Right lobe of liver (tissue), 6 donors: ENCODE data around the gene DYRK3. TPM values are rescaled to one million over a fixed set of nuclear protein-coding genes. Genes with fewer than 3 reads are reported as not detected.

Experiments
- ATAC-seq, 4 donors: fragments of 200-7000 bp; cut with Tn5 transposase; one replicate each; pipeline ENCODE4 v1.9.1; 2020; ENCODE audit warnings: mild to moderate bottlenecking in 4 of 4, moderate library complexity in 4 of 4
- DNase-seq, 3 donors: peaks; one replicate each; pipeline ENCODE4 v3.0.0-alpha.2; 2020
- H3K27ac ChIP-seq, 3 donors: fragments of 200-600 bp; one replicate each; pipeline ENCODE4 v1.8.0; 2022
- H3K27me3 ChIP-seq, 2 donors: fragments of 200-600 bp; one replicate each; pipeline ENCODE4 v1.8.0; 2022
- H3K36me3 ChIP-seq, 4 donors: fragments of 200-600 bp; sonication (generic) in 1 of 4; one replicate each; pipeline versions ENCODE4 v1.5.1 to v1.8.0; 2017 to 2022; ENCODE audit warnings: control low read depth in 1 of 4
- H3K4me1 ChIP-seq, 4 donors: fragments of 200-600 bp; sonication (generic) in 1 of 4; one replicate each; pipeline versions ENCODE4 v1.5.1 to v1.8.0; 2017 to 2022; ENCODE audit warnings: control low read depth in 1 of 4
- H3K4me3 ChIP-seq, 3 donors: fragments of 200-600 bp; one replicate each; pipeline ENCODE4 v1.8.0; 2022
- H3K9me3 ChIP-seq, 4 donors: fragments of 200-600 bp; sonication (generic) in 1 of 4; one replicate each; pipeline versions ENCODE4 v1.5.1 to v1.8.0; 2017 to 2022; ENCODE audit warnings: control low read depth in 1 of 4
- POLR2A ChIP-seq: fragments of 450-650 bp; IDR thresholded peaks from one replicate; pipeline ENCODE4 v1.6.1; 2017; ENCODE audit warnings: antibody characterized with exemption, mild to moderate bottlenecking
- WGBS: methylation state at CpG from one replicate; pipeline ENCODE4 v1.1.6; 2018; ENCODE audit warnings: low coverage, low lambda C conversion rate; ENCODE audit not compliant: insufficient coverage; ENCODE audit errors: missing lambda C conversion rate; 5-methylcytosine and 5-hydroxymethylcytosine counted together
- intact Hi-C, 2 donors: fragments of 100-400 bp; cut with DNase I; formaldehyde crosslinking; loops; one replicate each; pipeline versions ENCODE4 v1.11.2 to v1.14.1; 2022
- total RNA-seq, 6 experiments: library from RNA; depleted of rRNA in 2 of 6; stranded (reverse); fragments of >200 nt in 2 of 6; fragmentation: NEBNext Ultra II Directional in 3 of 6; extraction: Animal tissue kit (Norgen Biotek cat#: 25700) in 3 of 6; gene quantifications; one replicate each; pipeline versions ENCODE4 v1.1.0 to v1.2.4, GENCODE V29; 2016 to 2023
- TF ChIP-seq, protein P1 (sequence below), 4 donors: fragments of 200-600 bp in 3 of 4; fragments of 450-650 bp in 1 of 4; IDR thresholded peaks; one replicate each; pipeline versions ENCODE4 v1.5.1 to v1.8.0; 2016 to 2022; ENCODE audit warnings: antibody characterized with exemption in 4 of 4, mild to moderate bottlenecking in 2 of 4
- donor health status: DM: no; HTN: yes; CAD: no.
- donor health status: DM: no; HTN: no; CAD: no.
- donor health status: DM: no; HTN: no; CAD: no.
- donor health status: DM: no; HTN: yes; CAD: no.
- donor health status: DM: no; HTN: yes; CAD: no.

Gene DYRK3
- total RNA-seq, 6 experiments from 2014 or later = 2.8 to 5.6 (median 4.0) TPM

GRCh38 chr1:206672844-206673758 lies 37.8 kb downstream of the DYRK3 start:
- TF ChIP-seq, protein P1, sequence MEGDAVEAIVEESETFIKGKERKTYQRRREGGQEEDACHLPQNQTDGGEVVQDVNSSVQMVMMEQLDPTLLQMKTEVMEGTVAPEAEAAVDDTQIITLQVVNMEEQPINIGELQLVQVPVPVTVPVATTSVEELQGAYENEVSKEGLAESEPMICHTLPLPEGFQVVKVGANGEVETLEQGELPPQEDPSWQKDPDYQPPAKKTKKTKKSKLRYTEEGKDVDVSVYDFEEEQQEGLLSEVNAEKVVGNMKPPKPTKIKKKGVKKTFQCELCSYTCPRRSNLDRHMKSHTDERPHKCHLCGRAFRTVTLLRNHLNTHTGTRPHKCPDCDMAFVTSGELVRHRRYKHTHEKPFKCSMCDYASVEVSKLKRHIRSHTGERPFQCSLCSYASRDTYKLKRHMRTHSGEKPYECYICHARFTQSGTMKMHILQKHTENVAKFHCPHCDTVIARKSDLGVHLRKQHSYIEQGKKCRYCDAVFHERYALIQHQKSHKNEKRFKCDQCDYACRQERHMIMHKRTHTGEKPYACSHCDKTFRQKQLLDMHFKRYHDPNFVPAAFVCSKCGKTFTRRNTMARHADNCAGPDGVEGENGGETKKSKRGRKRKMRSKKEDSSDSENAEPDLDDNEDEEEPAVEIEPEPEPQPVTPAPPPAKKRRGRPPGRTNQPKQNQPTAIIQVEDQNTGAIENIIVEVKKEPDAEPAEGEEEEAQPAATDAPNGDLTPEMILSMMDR (IDR thresholded peaks at IDR 0.05) = no peak
- TF ChIP-seq POLR2A = no peak
- intact Hi-C loops = no loop called here
- Histone ChIP-seq H3K27ac (peak overlapping the region in 1 of 3 donors; percentile 18), H3K9me3 (no peaks in the 10 kb centered on the region), H3K4me3 (no peak overlapping the region), H3K27me3 (no peaks in the 10 kb centered on the region), H3K36me3 (no peaks in the 10 kb centered on the region), H3K4me1 (no peaks in the 10 kb centered on the region)
- ATAC-seq (peak; percentile 59 to 77 (median 70)), DNase-seq (no peak)
- WGBS = 50% methylated on average over 6 of the region's 6 CpGs

DNA sequence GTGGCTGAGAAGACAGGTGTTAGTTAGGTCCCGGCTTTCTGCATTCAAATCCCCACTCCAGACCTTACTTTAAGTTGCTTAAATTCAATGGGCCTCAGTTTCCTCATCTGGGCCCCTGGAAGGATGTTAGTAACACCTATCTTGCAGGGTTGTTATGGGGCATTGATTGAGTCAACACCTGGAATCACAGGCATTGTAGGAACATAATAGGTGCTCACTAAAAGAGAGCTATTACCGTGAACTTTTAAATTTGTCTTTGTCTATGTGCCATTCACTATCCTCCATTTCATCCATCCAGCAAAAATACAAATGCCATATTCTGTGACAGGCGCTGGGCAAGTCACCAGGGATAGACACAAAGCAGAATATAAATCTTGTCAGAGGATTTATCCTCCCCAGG lies 38.9 kb downstream of the DYRK3 start:
- Histone ChIP-seq H3K36me3 (no peaks in the 10 kb centered on the region), H3K4me3 (no peak overlapping the region), H3K9me3 (no peaks in the 10 kb centered on the region), H3K27ac (no peak overlapping the region), H3K27me3 (no peaks in the 10 kb centered on the region), H3K4me1 (no peaks in the 10 kb centered on the region)
- ATAC-seq (no peak), DNase-seq (no peak)
- TF ChIP-seq, protein P1 (IDR thresholded peaks at IDR 0.05) = no peak
- TF ChIP-seq POLR2A = no peak
- WGBS = 100% methylated on average over 2 of the region's 3 CpGs
- intact Hi-C loops = no loop called here

DNA sequence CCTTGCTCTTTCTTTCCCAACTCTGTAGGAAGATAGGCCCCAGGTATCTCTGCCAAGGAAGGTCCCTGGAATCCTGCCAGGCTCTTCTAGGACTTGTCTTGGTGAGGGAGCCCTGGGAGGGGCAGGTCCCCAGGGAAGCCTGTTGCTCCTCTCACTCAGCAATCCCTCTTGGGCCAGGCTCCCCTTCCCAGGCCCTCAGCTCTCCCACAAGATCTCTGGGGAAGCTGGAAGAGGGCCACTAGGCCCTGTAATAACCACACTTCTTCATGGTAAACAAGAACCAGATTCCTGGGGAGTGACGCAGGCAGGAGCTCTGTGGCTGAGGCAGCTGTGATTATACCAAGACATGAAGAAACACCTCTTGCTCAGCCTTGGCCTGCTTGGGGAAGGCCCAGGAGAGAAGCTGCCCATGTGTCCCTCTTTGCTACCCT lies 39.4 kb downstream of the DYRK3 start:
- intact Hi-C loops = no loop called here
- no peak for TF ChIP-seq POLR2A
- TF ChIP-seq, protein P1 (IDR thresholded peaks at IDR 0.05) = no peak
- ATAC-seq = peak in 2 of 4 donors; percentile 14 to 24
- Histone ChIP-seq H3K4me3 (no peak overlapping the region), H3K27ac (no peak overlapping the region), H3K27me3 (no peaks in the 10 kb centered on the region), H3K9me3 (no peaks in the 10 kb centered on the region), H3K4me1 (no peaks in the 10 kb centered on the region), H3K36me3 (no peaks in the 10 kb centered on the region)
- no peak for DNase-seq
- WGBS = 29% methylated on average over 1 of the region's 1 CpG

GRCh38 chr1:206676499-206676898 lies 41.2 kb downstream of the DYRK3 start:
- H3K9me3 ChIP-seq = no peaks in the 10 kb centered on the region
- 86% methylated on average over 2 of the region's 2 CpGs for WGBS
- no peaks in the 10 kb centered on the region for H3K36me3 ChIP-seq
- no peaks in the 10 kb centered on the region for H3K27me3 ChIP-seq
- ATAC-seq (no peak), DNase-seq (no peak)
- H3K4me3 ChIP-seq = no peak overlapping the region
- TF ChIP-seq POLR2A = no peak
- TF ChIP-seq, protein P1 (IDR thresholded peaks at IDR 0.05) = no peak
- intact Hi-C loops = no loop called here
- H3K27ac ChIP-seq = no peak overlapping the region
- peaks cover 0 to under 1% (median 0%) of the 10 kb centered on the region in 4 donors for H3K4me1 ChIP-seq
